HCT116 (cell line): Measurements from ENCODE around the gene ANKMY2.

ENCODE experiments used
- EZH2phosphoT487 ChIP-seq: fragments of 200-600 bp; IDR thresholded peaks from 2 replicates; pipeline ENCODE4 v1.6.1; 2018; ENCODE audit warnings: antibody characterized with exemption, borderline replicate concordance
- POLR2AphosphoS5 ChIP-seq: IDR thresholded peaks from 2 replicates; pipeline ENCODE4 v1.6.1; 2011; ENCODE audit warnings: mild to moderate bottlenecking, low read depth, low read length, moderate library complexity
- YY1 ChIP-seq: IDR thresholded peaks from 2 replicates; pipeline ENCODE4 v1.6.1; 2011; ENCODE audit warnings: low read length, low read depth, moderate library complexity, mild to moderate bottlenecking; ENCODE audit not compliant: insufficient replicate concordance; ENCODE audit errors: extremely low read depth
- TF ChIP-seq, protein P1 (sequence below), 3 experiments: fragments of 200-600 bp in 1 of 3; sonication (generic) in 1 of 3; IDR thresholded peaks in 2 of 3; conservative IDR thresholded peaks in 1 of 3; 2 replicates each; pipeline ENCODE4 v1.5.1; 2012 to 2017; ENCODE audit warnings: low read depth in 2 of 3, low read length in 2 of 3, antibody characterized with exemption in 1 of 3, borderline replicate concordance in 1 of 3, control low read depth in 1 of 3, mild to moderate bottlenecking in 1 of 3, mixed read lengths in 1 of 3, mixed run types in 1 of 3, moderate library complexity in 1 of 3; ENCODE audit not compliant: insufficient read depth in 1 of 3

DNA sequence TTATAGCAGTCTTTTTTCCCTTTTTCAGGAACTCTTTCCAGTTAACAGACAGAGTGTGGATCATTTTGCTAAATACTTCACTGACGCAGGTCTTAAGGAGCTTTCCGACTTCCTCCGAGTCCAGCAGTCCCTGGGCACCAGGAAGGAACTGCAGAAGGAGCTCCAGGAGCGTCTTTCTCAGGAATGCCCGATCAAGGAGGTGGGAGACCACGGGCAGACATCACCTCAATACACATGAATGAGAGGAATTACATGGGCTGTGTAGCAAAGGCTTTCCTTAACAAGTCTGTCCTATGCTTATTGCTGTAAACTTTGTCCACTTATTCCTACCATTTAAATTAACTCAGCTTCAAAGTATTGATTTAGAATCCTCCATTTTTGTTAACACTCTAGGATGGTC, 49.3 kb upstream of the ANKMY2 start:
- TF ChIP-seq, protein P1, sequence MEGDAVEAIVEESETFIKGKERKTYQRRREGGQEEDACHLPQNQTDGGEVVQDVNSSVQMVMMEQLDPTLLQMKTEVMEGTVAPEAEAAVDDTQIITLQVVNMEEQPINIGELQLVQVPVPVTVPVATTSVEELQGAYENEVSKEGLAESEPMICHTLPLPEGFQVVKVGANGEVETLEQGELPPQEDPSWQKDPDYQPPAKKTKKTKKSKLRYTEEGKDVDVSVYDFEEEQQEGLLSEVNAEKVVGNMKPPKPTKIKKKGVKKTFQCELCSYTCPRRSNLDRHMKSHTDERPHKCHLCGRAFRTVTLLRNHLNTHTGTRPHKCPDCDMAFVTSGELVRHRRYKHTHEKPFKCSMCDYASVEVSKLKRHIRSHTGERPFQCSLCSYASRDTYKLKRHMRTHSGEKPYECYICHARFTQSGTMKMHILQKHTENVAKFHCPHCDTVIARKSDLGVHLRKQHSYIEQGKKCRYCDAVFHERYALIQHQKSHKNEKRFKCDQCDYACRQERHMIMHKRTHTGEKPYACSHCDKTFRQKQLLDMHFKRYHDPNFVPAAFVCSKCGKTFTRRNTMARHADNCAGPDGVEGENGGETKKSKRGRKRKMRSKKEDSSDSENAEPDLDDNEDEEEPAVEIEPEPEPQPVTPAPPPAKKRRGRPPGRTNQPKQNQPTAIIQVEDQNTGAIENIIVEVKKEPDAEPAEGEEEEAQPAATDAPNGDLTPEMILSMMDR (IDR thresholded peaks at IDR 0.05 in 2 of 3, conservative IDR thresholded peaks at IDR 0.05 in 1 of 3; ENCODE audit: borderline replicate concordance in 1 of 3, insufficient read depth in 1 of 3, low read depth in 2 of 3, low read length in 2 of 3): no peak
- TF ChIP-seq POLR2AphosphoS5 (no peak), YY1 (no peak), EZH2phosphoT487 (no peak)
